OCI-LY1 (cell line): ENCODE data around the gene NOX5.

Experiments used
- EZH2 ChIP-seq: fragments of 200-600 bp; sonication (generic), shearing (Covaris generic); IDR thresholded peaks from 2 replicates; pipeline ENCODE4 v1.8.0; 2017; ENCODE audit warnings: borderline replicate concordance, mixed run types, mild to moderate bottlenecking, antibody characterized with exemption, low read length, moderate library complexity, mixed read lengths
- TF ChIP-seq, protein P1 (sequence below): fragments of 200-600 bp; sonication (generic), shearing (Covaris generic); IDR thresholded peaks from 2 replicates; pipeline ENCODE4 v1.5.1; 2017; ENCODE audit warnings: mild to moderate bottlenecking, antibody characterized with exemption, low read length, moderate library complexity, mixed read lengths

DNA sequence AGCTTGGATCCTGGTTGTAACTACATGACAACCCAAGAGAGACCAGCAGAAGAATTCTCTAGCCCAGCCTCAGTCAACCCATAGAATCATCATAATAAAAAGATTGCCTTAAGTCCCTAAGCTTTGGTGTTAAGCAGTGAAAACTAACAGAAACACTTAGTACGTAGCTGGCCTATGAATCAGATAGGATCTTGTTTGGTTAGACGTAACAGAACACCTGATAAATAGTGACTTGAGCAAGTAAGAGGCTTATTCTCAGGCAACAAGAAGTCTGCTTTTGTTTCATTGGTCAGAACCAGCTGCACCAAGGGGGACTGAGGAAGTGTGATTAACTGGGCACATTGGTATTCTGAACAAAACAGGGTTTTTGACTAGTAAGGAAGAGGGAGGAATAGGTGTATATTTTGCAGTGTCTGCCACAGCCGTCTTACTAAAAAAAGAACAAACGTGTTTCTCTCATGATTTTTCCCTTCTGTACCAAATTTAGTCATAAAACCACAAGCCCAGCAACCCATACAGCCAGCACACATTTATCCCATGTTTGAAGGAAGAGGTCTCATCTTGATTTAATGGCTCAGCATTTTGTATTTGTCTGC, 92.6 kb downstream of the NOX5 start:
- TF ChIP-seq EZH2: no peak
- TF ChIP-seq, protein P1, sequence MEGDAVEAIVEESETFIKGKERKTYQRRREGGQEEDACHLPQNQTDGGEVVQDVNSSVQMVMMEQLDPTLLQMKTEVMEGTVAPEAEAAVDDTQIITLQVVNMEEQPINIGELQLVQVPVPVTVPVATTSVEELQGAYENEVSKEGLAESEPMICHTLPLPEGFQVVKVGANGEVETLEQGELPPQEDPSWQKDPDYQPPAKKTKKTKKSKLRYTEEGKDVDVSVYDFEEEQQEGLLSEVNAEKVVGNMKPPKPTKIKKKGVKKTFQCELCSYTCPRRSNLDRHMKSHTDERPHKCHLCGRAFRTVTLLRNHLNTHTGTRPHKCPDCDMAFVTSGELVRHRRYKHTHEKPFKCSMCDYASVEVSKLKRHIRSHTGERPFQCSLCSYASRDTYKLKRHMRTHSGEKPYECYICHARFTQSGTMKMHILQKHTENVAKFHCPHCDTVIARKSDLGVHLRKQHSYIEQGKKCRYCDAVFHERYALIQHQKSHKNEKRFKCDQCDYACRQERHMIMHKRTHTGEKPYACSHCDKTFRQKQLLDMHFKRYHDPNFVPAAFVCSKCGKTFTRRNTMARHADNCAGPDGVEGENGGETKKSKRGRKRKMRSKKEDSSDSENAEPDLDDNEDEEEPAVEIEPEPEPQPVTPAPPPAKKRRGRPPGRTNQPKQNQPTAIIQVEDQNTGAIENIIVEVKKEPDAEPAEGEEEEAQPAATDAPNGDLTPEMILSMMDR: no peak
